ENCODE results near the gene MGLL. TPM values are rescaled to one million over a fixed set of nuclear protein-coding genes. Genes with fewer than 3 reads are reported as not detected.

MGLL gene
- total and polyA plus RNA-seq, 7 donors: 24.7 to 220 (median 46.8) TPM

DNA sequence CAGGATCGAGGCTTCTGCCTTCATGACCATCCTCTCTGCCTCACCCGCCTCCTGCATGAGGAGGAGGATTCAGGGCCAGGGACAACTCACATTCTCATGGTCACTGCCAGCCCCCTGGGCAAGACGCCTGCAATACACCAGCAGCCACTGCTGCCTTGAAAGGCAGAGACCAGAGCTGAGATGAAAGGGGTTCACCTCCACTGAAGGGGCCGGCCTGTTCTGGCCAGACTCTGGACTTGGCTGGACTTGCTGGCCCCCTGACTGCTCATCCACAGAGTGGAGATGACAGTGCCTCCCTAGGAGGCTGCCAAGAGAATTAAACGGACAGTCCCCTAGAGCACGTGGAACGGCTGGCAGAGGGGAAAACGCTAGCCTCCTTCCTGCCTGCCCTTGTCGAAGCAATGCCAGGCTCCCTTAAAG, 35.2 kb downstream of the MGLL start:
- Histone ChIP-seq H3K27ac (peak overlapping the region; percentile 87 to 95 (median 94)), H3K4me1 (peaks cover 0 to 92% (median 77%) of the 10 kb centered on the region in 4 donors), H3K27me3 (no peaks in the 10 kb centered on the region), H3K36me3 (no peaks in the 10 kb centered on the region), H3K4me3 (peak overlapping the region in 2 of 4 donors; percentile 20 to 27), H3K9me3 (no peaks in the 10 kb centered on the region)
- WGBS, 2 donors: 66 to 71% methylated on average over 9 of the region's 9 CpGs
- intact Hi-C loops (cut with DNase I): loop anchor here (1.0 kb wide), 1 partner anchor 89 kb away; no protein-coding TSS in a partner anchor
- TF ChIP-seq EP300 (IDR thresholded peaks at IDR 0.05): peak in 3 of 4 donors; percentile 22 to 57 (median 40)
- TF ChIP-seq POLR2AphosphoS5 (IDR thresholded peaks at IDR 0.05): peak; percentile 59 to 83 (median 81)
- TF ChIP-seq POLR2A (IDR thresholded peaks at IDR 0.05): no peak
- TF ChIP-seq, protein P1, sequence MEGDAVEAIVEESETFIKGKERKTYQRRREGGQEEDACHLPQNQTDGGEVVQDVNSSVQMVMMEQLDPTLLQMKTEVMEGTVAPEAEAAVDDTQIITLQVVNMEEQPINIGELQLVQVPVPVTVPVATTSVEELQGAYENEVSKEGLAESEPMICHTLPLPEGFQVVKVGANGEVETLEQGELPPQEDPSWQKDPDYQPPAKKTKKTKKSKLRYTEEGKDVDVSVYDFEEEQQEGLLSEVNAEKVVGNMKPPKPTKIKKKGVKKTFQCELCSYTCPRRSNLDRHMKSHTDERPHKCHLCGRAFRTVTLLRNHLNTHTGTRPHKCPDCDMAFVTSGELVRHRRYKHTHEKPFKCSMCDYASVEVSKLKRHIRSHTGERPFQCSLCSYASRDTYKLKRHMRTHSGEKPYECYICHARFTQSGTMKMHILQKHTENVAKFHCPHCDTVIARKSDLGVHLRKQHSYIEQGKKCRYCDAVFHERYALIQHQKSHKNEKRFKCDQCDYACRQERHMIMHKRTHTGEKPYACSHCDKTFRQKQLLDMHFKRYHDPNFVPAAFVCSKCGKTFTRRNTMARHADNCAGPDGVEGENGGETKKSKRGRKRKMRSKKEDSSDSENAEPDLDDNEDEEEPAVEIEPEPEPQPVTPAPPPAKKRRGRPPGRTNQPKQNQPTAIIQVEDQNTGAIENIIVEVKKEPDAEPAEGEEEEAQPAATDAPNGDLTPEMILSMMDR (IDR thresholded peaks at IDR 0.05): no peak
- DNase-seq: peak; percentile 95

DNA sequence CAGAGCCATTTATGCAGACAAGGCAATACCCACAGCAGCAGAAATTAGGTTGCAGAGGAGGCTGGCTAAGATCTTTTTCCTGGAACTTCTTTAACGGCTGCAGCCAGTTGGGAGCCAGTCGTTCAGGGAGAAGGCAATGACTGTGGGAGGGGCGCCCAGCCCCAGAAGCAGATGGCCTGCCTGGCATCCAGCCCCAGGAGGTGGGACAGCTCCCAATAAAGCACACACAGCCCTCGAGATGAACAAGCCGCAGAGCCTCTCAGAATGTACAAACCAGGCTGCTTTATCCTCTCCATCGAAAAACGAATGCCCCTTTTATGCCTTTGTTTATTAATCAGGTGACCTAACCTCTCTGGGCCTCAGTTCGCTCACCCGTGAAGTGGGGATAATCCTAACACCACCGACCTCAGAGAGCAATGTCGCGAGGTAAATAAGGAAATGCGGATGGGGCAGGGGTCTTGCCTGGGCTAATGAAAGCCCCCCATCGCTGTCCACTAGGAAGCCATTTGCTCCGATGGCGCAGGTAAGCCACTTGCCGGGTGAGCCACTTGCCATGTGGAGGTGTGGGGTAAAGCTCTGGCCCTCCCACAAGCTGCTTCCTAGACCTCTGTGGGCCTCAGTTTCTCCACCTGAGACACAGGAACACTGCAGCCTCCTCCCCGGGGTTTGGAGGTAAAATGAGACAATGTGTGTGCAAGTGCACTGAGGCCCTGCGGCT, 35.8 kb downstream of the MGLL start:
- TF ChIP-seq EP300 (IDR thresholded peaks at IDR 0.05): peak in 2 of 4 donors; percentile 36 to 59
- TF ChIP-seq, protein P1 (IDR thresholded peaks at IDR 0.05): no peak
- TF ChIP-seq POLR2AphosphoS5 (IDR thresholded peaks at IDR 0.05): peak; percentile 29 to 80 (median 78)
- DNase-seq: peak; percentile 98
- peaks cover 0 to 92% (median 77%) of the 10 kb centered on the region in 4 donors for H3K4me1 ChIP-seq
- intact Hi-C loops (cut with DNase I): loop anchor here (1.0 kb wide), 1 partner anchor 88 kb away; no protein-coding TSS in a partner anchor
- no peaks in the 10 kb centered on the region for H3K36me3 ChIP-seq
- peak overlapping the region in 3 of 4 donors; percentile 13 to 27 (median 20) for H3K4me3 ChIP-seq
- H3K27me3 ChIP-seq: no peaks in the 10 kb centered on the region
- peak overlapping the region; percentile 87 to 95 (median 94) for H3K27ac ChIP-seq
- no peaks in the 10 kb centered on the region for H3K9me3 ChIP-seq
- WGBS, 2 donors: 19 to 54% methylated on average over 19 of the region's 19 CpGs

DNA sequence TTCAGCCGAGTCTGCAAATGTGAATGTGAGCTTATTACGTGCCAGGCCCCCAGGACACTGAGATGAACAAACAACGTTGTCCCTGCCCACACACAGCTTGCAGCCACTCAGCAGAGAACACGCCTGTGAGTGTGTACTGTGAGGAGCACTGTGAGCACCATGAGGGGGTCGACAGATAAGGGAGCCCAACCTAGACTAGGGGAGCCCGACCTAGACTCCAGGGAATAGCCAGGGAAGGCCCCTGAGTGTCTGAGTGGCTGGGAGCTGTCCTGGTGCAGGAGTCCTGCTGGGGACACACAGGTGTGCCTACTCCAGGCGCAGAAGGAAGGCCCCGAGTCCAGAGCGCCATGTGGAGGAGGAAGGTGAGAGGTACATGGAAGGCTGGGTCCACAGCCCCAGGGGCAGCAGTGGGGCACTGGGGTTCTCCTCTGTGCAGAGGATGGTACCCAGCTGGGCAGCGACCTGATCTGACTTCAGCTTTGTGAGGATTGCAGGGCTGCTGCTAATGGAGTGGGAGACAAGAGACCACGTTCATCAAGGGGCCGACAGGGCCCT, 36.5 kb downstream of the MGLL start:
- no peaks in the 10 kb centered on the region for H3K9me3 ChIP-seq
- DNase-seq: peak; percentile 69
- no peaks in the 10 kb centered on the region for H3K27me3 ChIP-seq
- H3K4me3 ChIP-seq: no peak overlapping the region
- WGBS, 2 donors: 15 to 49% methylated on average over 12 of the region's 12 CpGs
- H3K36me3 ChIP-seq: no peaks in the 10 kb centered on the region
- H3K4me1 ChIP-seq: peaks cover 0 to 92% (median 77%) of the 10 kb centered on the region in 4 donors
- peak overlapping the region; percentile 87 to 95 (median 94) for H3K27ac ChIP-seq
- TF ChIP-seq POLR2AphosphoS5 (IDR thresholded peaks at IDR 0.05): no peak
- TF ChIP-seq, protein P1 (IDR thresholded peaks at IDR 0.05): no peak
- TF ChIP-seq EP300 (IDR thresholded peaks at IDR 0.05): no peak
- intact Hi-C loops (cut with DNase I): no loop called here

DNA sequence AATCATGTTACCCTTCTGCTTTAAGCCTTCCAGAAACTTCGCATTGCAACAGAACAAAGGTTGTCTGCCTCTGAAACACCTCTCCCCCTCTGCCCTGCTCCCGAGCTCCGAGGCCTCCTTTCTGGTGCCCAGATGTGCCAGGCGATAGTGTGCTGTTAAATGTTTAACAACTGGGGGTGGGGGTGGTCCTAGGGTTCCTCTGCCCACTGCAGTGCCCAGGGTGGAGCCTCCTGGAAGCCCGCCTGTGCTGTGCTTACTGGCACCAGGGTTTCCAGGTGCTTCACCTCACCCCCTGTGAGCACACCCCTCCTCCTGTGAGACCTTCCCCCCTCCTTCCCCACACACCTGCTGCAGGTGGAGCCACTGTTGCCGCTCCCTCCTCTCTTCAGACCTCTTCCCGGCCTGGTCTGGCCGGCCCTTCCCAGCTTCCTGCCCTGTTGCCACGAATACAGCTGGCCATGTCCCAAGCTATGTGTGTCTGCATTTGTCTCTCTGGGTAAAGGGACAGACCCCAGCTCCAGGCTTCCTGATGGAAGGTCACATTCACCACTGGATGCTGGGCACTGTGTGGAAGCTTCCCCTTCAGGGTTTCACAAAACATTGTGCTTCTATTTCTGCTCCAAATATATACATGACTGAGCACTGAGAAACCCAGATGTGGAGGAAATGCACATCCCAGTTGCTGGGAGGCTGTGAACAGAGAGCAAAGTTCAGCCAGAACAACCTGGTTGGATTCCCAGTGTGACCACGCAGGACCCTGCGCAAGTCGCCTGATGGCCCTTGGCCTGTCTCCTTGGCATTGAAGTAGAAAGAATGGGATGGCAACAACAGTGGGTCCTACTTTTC, 37.2 kb downstream of the MGLL start:
- peak overlapping the region; percentile 87 to 95 (median 94) for H3K27ac ChIP-seq
- peak; percentile 71 for DNase-seq
- 18 to 61% methylated on average over 12 of the region's 12 CpGs for WGBS, 2 donors
- no peaks in the 10 kb centered on the region for H3K9me3 ChIP-seq
- H3K4me1 ChIP-seq: peaks cover 0 to 92% (median 77%) of the 10 kb centered on the region in 4 donors
- TF ChIP-seq POLR2AphosphoS5 (IDR thresholded peaks at IDR 0.05) (no peak), EP300 (IDR thresholded peaks at IDR 0.05) (no peak), POLR2A (IDR thresholded peaks at IDR 0.05) (no peak)
- TF ChIP-seq, protein P1 (IDR thresholded peaks at IDR 0.05): no peak
- H3K4me3 ChIP-seq: no peak overlapping the region
- H3K27me3 ChIP-seq: no peaks in the 10 kb centered on the region
- intact Hi-C loops (cut with DNase I): no loop called here
- H3K36me3 ChIP-seq: no peaks in the 10 kb centered on the region
